ENCODE data around the gene KRT20.

DNA sequence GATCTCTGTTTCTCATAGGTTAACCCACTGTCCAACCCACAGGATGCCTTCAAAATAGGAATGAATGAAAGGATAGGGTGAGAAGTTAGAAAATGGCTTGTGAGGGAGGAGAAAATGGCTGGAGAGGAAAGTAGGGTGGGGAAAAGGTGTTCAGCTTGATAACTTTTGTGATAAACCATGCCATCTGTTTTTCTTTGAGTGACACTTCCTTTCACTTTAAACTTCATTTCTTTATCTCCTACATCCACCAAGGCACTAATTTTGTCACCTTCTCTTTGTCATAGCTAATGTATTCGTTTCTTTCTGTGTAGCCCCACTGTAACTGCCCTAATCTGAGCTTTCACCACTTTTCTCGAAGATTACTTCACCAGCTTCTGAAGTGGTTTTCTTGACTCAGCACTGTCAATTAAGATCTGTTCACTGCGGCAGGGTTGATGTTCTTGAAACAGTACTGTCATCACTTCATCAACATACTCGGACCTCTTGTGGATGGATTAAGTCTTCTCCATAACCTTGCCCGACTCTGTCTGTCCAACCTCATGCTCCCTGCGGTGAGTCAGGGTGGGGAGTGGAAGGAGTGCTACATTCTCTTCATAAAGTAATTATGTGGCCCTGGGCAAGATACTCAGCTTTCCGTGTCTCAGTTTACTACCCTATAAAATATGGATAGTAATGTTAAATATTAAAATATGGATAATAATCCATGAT lies 57.1 kb downstream of the KRT20 start:
- TF ChIP-seq, protein P1, sequence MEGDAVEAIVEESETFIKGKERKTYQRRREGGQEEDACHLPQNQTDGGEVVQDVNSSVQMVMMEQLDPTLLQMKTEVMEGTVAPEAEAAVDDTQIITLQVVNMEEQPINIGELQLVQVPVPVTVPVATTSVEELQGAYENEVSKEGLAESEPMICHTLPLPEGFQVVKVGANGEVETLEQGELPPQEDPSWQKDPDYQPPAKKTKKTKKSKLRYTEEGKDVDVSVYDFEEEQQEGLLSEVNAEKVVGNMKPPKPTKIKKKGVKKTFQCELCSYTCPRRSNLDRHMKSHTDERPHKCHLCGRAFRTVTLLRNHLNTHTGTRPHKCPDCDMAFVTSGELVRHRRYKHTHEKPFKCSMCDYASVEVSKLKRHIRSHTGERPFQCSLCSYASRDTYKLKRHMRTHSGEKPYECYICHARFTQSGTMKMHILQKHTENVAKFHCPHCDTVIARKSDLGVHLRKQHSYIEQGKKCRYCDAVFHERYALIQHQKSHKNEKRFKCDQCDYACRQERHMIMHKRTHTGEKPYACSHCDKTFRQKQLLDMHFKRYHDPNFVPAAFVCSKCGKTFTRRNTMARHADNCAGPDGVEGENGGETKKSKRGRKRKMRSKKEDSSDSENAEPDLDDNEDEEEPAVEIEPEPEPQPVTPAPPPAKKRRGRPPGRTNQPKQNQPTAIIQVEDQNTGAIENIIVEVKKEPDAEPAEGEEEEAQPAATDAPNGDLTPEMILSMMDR (IDR thresholded peaks at IDR 0.05) = no peak
- TF ChIP-seq POLR2A (IDR thresholded peaks at IDR 0.05) = no peak
